Epithelial cell of proximal tubule (primary cell): ENCODE data around the gene EGFR. TPM values are rescaled to one million over a fixed set of nuclear protein-coding genes. Genes with fewer than 3 reads are reported as not detected.

Experiments
- DNase-seq: peaks from one replicate; pipeline ENCODE4 v3.0.0-alpha.2; 2011; ENCODE audit warnings: low read depth
- H3K4me3 ChIP-seq: 2 replicates; pipeline ENCODE4 v1.5.1; 2011; ENCODE audit warnings: low read depth, mild to moderate bottlenecking, low read length
- CTCF ChIP-seq: conservative IDR thresholded peaks from 2 replicates; pipeline ENCODE4 v1.5.1; 2012; ENCODE audit warnings: low read depth, mild to moderate bottlenecking, low read length
- total RNA-seq: library from RNA; depleted of rRNA; stranded (reverse); fragments of >200 nt; gene quantifications from 2 replicates; pipeline ENCODE4 v1.2.3, GENCODE V29; 2015

EGFR gene
- total RNA-seq, 1 donor from 2014 or later, result 48.1 TPM

- DNase-seq, result no peak
- no peak overlapping the region for H3K4me3 ChIP-seq
- no peak for TF ChIP-seq CTCF
These were observed 180.0 kb downstream of the EGFR start for GRCh38 chr7:55198634-55199392.

GRCh38 chr7:55199418-55199817 is 180.6 kb downstream of the EGFR start:
- TF ChIP-seq CTCF, result no peak
- DNase-seq, result no peak
- H3K4me3 ChIP-seq, result no peak overlapping the region

GRCh38 chr7:55200441-55200840 is 181.6 kb downstream of the EGFR start:
- TF ChIP-seq CTCF, result no peak
- no peak overlapping the region for H3K4me3 ChIP-seq
- no peak for DNase-seq

GRCh38 chr7:55202150-55202913 is 183.5 kb downstream of the EGFR start:
- TF ChIP-seq CTCF, result no peak
- no peak overlapping the region for H3K4me3 ChIP-seq
- DNase-seq, result no peak

GRCh38 chr7:55203300-55203699 is 184.5 kb downstream of the EGFR start:
- no peak for TF ChIP-seq CTCF
- no peak for DNase-seq
- no peak overlapping the region for H3K4me3 ChIP-seq

- no peak for TF ChIP-seq CTCF
- no peak for DNase-seq
These were observed 186.5 kb downstream of the EGFR start for GRCh38 chr7:55205124-55205955.

More at GRCh38 chr7:55205124-55205955, 186.5 kb downstream of the EGFR start:
- no peak overlapping the region for H3K4me3 ChIP-seq
